Liver (tissue), 3 donors: ENCODE measurements around the gene STK17A.

Experiments
- FOXA1 ChIP-seq: IDR thresholded peaks from 2 replicates; pipeline ENCODE4 v1.6.1; 2016; ENCODE audit warnings: antibody characterized with exemption
- HNF4G ChIP-seq: IDR thresholded peaks from 2 replicates; pipeline ENCODE4 v1.6.1; 2016; ENCODE audit warnings: antibody characterized with exemption
- TAF1 ChIP-seq: conservative IDR thresholded peaks from 2 replicates; pipeline ENCODE4 v1.6.1; 2016; ENCODE audit warnings: antibody characterized with exemption, mild to moderate bottlenecking
- YY1 ChIP-seq: IDR thresholded peaks from 2 replicates; pipeline ENCODE4 v1.6.1; 2016; ENCODE audit warnings: antibody characterized with exemption, mild to moderate bottlenecking
- TF ChIP-seq, protein P1 (sequence below): fragments of 150-350 bp; IDR thresholded peaks from 2 replicates; pipeline ENCODE4 v1.5.1; 2017; ENCODE audit warnings: improper control_type of control experiment, low read depth, low read length; ENCODE audit not compliant: missing input control
- TF ChIP-seq, protein P2 (sequence below): IDR thresholded peaks from 2 replicates; pipeline ENCODE4 v1.6.1; 2016; ENCODE audit warnings: antibody characterized with exemption
- TF ChIP-seq, protein P3 (sequence below): IDR thresholded peaks from 2 replicates; pipeline ENCODE4 v1.6.1; 2016; ENCODE audit warnings: antibody characterized with exemption
- donor health status: healthy.
- donor health status: healthy.

DNA sequence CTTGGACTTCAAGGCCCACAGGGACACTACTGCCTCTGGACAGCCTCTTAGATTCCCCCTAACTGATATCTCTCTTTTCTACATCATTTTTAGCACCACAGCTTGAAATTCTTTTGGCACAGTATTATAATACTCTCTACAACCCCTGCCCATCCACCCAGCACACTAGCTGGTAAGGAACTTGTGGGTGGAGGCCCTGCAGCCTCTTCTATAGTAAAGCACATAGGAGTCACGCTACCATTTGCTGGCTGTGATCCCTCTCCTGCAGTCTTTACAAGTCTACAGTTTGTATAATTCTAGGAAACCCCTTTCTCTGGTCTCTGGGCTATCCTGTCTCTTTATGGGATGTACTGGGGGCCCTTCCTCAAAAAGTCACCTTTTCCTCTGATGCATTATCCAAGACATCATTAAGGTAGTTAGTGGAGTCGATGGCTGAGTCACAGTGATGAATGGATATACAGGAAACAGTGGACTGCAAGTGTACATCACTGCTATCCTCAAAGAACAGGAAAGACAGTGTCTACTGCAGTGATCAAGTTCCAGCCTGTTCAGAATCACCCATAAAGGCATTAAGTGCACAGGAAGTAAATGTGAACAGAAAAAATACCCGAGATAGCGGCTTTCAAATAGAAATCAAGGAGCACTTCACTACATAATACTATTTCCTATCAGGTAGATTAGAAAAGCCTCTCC, 54.4 kb downstream of the STK17A start:
- TF ChIP-seq, protein P1, sequence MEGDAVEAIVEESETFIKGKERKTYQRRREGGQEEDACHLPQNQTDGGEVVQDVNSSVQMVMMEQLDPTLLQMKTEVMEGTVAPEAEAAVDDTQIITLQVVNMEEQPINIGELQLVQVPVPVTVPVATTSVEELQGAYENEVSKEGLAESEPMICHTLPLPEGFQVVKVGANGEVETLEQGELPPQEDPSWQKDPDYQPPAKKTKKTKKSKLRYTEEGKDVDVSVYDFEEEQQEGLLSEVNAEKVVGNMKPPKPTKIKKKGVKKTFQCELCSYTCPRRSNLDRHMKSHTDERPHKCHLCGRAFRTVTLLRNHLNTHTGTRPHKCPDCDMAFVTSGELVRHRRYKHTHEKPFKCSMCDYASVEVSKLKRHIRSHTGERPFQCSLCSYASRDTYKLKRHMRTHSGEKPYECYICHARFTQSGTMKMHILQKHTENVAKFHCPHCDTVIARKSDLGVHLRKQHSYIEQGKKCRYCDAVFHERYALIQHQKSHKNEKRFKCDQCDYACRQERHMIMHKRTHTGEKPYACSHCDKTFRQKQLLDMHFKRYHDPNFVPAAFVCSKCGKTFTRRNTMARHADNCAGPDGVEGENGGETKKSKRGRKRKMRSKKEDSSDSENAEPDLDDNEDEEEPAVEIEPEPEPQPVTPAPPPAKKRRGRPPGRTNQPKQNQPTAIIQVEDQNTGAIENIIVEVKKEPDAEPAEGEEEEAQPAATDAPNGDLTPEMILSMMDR: no peak
- TF ChIP-seq FOXA1: no peak
- no peak for TF ChIP-seq TAF1
- TF ChIP-seq, protein P2, sequence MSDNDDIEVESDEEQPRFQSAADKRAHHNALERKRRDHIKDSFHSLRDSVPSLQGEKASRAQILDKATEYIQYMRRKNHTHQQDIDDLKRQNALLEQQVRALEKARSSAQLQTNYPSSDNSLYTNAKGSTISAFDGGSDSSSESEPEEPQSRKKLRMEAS: no peak
- TF ChIP-seq, protein P3, sequence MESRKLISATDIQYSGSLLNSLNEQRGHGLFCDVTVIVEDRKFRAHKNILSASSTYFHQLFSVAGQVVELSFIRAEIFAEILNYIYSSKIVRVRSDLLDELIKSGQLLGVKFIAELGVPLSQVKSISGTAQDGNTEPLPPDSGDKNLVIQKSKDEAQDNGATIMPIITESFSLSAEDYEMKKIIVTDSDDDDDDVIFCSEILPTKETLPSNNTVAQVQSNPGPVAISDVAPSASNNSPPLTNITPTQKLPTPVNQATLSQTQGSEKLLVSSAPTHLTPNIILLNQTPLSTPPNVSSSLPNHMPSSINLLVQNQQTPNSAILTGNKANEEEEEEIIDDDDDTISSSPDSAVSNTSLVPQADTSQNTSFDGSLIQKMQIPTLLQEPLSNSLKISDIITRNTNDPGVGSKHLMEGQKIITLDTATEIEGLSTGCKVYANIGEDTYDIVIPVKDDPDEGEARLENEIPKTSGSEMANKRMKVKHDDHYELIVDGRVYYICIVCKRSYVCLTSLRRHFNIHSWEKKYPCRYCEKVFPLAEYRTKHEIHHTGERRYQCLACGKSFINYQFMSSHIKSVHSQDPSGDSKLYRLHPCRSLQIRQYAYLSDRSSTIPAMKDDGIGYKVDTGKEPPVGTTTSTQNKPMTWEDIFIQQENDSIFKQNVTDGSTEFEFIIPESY: no peak
- TF ChIP-seq HNF4G: no peak
- no peak for TF ChIP-seq YY1
